ENCODE measurements around the gene SPHKAP.

Gene SPHKAP

GRCh38 chr2:228063558-228063957 is 117.9 kb downstream of the SPHKAP start:
- Histone ChIP-seq H3K36me3 (ENCODE audit: control insufficient read depth in 2 of 2, insufficient read depth in 1 of 2, low read length in 2 of 2) (no peaks in the 10 kb centered on the region), H3K4me1 (ENCODE audit: control insufficient read depth, insufficient read depth, low read length) (no peaks in the 10 kb centered on the region), H3K4me3 (ENCODE audit: low read depth, low read length) (no peak overlapping the region), H3K9me3 (ENCODE audit: control insufficient read depth, insufficient read depth, low read depth, low read length) (no peaks in the 10 kb centered on the region), H3K27ac (ENCODE audit: extremely low read depth, low read depth, low read length) (no peak overlapping the region)
- TF ChIP-seq ZNF449 (tag by site-specific recombination; IDR thresholded peaks at IDR 0.05) = no peak
- no peak for TF ChIP-seq ZNF658 (tag by site-specific recombination; IDR thresholded peaks at IDR 0.05)
- TF ChIP-seq, protein P1, sequence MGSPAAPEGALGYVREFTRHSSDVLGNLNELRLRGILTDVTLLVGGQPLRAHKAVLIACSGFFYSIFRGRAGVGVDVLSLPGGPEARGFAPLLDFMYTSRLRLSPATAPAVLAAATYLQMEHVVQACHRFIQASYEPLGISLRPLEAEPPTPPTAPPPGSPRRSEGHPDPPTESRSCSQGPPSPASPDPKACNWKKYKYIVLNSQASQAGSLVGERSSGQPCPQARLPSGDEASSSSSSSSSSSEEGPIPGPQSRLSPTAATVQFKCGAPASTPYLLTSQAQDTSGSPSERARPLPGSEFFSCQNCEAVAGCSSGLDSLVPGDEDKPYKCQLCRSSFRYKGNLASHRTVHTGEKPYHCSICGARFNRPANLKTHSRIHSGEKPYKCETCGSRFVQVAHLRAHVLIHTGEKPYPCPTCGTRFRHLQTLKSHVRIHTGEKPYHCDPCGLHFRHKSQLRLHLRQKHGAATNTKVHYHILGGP (tag by site-specific recombination; IDR thresholded peaks at IDR 0.05) = no peak
- no peak for TF ChIP-seq ZNF157 (tag by site-specific recombination; IDR thresholded peaks at IDR 0.05)
- no peak for TF ChIP-seq ZNF18 (tag by site-specific recombination; IDR thresholded peaks at IDR 0.05)
- no peak for TF ChIP-seq ZNF426 (tag by site-specific recombination; IDR thresholded peaks at IDR 0.05)
- TF ChIP-seq ZNF670 (tag by site-specific recombination; IDR thresholded peaks at IDR 0.05; ENCODE audit: low read depth) = no peak
- TF ChIP-seq ZFP69B (tag by site-specific recombination; IDR thresholded peaks at IDR 0.05) = no peak
- no peak for TF ChIP-seq ZNF513 (tag by site-specific recombination; IDR thresholded peaks at IDR 0.05)
- POLR2A ChIA-PET = no interaction called here
- CTCF ChIA-PET = no interaction called here

- Histone ChIP-seq H3K36me3 (ENCODE audit: control insufficient read depth in 2 of 2, insufficient read depth in 1 of 2, low read length in 2 of 2) (no peaks in the 10 kb centered on the region), H3K4me3 (ENCODE audit: low read depth, low read length) (no peak overlapping the region), H3K9me3 (ENCODE audit: control insufficient read depth, insufficient read depth, low read depth, low read length) (no peaks in the 10 kb centered on the region), H3K27ac (ENCODE audit: extremely low read depth, low read depth, low read length) (no peak overlapping the region), H3K4me1 (ENCODE audit: control insufficient read depth, insufficient read depth, low read length) (no peaks in the 10 kb centered on the region)
- POLR2A ChIA-PET = no interaction called here
- CTCF ChIA-PET = no interaction called here
- TF ChIP-seq GLI2 (tag by site-specific recombination; IDR thresholded peaks at IDR 0.05; ENCODE audit: borderline replicate concordance, low read depth) = no peak
- no peak for TF ChIP-seq SP2 (tag by site-specific recombination; IDR thresholded peaks at IDR 0.05)
- no peak for TF ChIP-seq ZNF16 (tag by site-specific recombination; IDR thresholded peaks at IDR 0.05; ENCODE audit: low read depth)
- no peak for TF ChIP-seq REST (tag by site-specific recombination; IDR thresholded peaks at IDR 0.05)
- no peak for TF ChIP-seq ZBTB20 (tag by site-specific recombination; IDR thresholded peaks at IDR 0.05)
- TF ChIP-seq HOXC10 (CRISPR knock-in tag; IDR thresholded peaks at IDR 0.05) = no peak
- TF ChIP-seq ZNF423 (tag by site-specific recombination; IDR thresholded peaks at IDR 0.05) = no peak
- no peak for TF ChIP-seq ZNF558 (tag by site-specific recombination; IDR thresholded peaks at IDR 0.05)
- TF ChIP-seq ZNF324 (tag by site-specific recombination; IDR thresholded peaks at IDR 0.05) = no peak
- no peak for TF ChIP-seq ZNF513 (tag by site-specific recombination; IDR thresholded peaks at IDR 0.05)
- no peak for TF ChIP-seq ZNF140 (tag by site-specific recombination; IDR thresholded peaks at IDR 0.05)
- TF ChIP-seq, protein P2, sequence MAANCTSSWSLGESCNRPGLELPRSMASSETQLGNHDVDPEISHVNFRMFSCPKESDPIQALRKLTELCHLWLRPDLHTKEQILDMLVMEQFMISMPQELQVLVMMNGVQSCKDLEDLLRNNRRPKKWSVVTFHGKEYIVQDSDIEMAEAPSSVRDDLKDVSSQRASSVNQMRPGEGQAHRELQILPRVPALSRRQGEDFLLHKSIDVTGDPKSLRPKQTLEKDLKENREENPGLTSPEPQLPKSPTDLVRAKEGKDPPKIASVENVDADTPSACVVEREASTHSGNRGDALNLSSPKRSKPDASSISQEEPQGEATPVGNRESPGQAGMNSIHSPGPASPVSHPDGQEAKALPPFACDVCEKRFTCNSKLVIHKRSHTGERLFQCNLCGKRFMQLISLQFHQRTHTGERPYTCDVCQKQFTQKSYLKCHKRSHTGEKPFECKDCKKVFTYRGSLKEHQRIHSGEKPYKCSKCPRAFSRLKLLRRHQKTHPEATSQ (tag by site-specific recombination; IDR thresholded peaks at IDR 0.05) = no peak
- TF ChIP-seq ZNF629 (tag by site-specific recombination; IDR thresholded peaks at IDR 0.05) = no peak
- TF ChIP-seq ZBTB7A (tag by site-specific recombination; IDR thresholded peaks at IDR 0.05; ENCODE audit: low read depth) = no peak
- TF ChIP-seq ZBTB48 (tag by site-specific recombination; IDR thresholded peaks at IDR 0.05) = no peak
These were observed 121.8 kb downstream of the SPHKAP start for GRCh38 chr2:228059735-228060134.

Data from HEK293 (cell line).